Stimulated activated CD8-positive, alpha-beta memory T cell treated with anti-CD3 and anti-CD28 coated beads, Interleukin-15, amount 100 ng/mL, for 4 hours (primary cell): ENCODE data around the gene STAB2.
A peak's percentile ranks its signal among the peaks of the same experiment; 100 is the strongest.

Experiments
- DNase-seq, 2 donors: peaks; one replicate each; pipeline ENCODE4 v3.0.0-alpha.2; 2020; ENCODE audit warnings: low read depth in 2 of 2

Gene STAB2

GRCh38 chr12:103586791-103587370, at the start of gene STAB2:
Gene STAB2, plus strand, starts transcription at chr12:103587273. Its CDS starts 204 bp downstream, at chr12:103587477.
- DNase-seq, result no peak

GRCh38 chr12:103538397-103538796, 48.7 kb upstream of the STAB2 start:
- no peak for DNase-seq

- no peak for DNase-seq
These were observed 46.8 kb upstream of the STAB2 start for GRCh38 chr12:103540319-103540718.

- DNase-seq, result no peak
These were observed 45.0 kb upstream of the STAB2 start for GRCh38 chr12:103542078-103542477.

GRCh38 chr12:103546959-103547358, 40.1 kb upstream of the STAB2 start:
- DNase-seq, result no peak

- no peak for DNase-seq
These were observed 39.7 kb upstream of the STAB2 start for GRCh38 chr12:103547376-103547775.

GRCh38 chr12:103547929-103548328, 39.1 kb upstream of the STAB2 start:
- DNase-seq, result no peak

- peak; percentile 14 to 41 for DNase-seq
These were observed 38.2 kb upstream of the STAB2 start for GRCh38 chr12:103548622-103549601.

GRCh38 chr12:103556890-103557627, 30.0 kb upstream of the STAB2 start:
- no peak for DNase-seq

GRCh38 chr12:103557628-103558010, 29.5 kb upstream of the STAB2 start:
- DNase-seq, result no peak

- DNase-seq, result no peak
These were observed 28.2 kb upstream of the STAB2 start for GRCh38 chr12:103558879-103559278.

- DNase-seq, result no peak
These were observed 26.4 kb upstream of the STAB2 start for GRCh38 chr12:103560604-103561101.

- DNase-seq, result no peak
These were observed 25.9 kb upstream of the STAB2 start for GRCh38 chr12:103561174-103561573.

GRCh38 chr12:103566398-103566797, 20.7 kb upstream of the STAB2 start:
- DNase-seq, result no peak

- DNase-seq, result no peak
These were observed 17.8 kb upstream of the STAB2 start for GRCh38 chr12:103569278-103569677.

GRCh38 chr12:103571286-103571685, 15.8 kb upstream of the STAB2 start:
- no peak for DNase-seq

GRCh38 chr12:103572312-103573045, 14.6 kb upstream of the STAB2 start:
- DNase-seq, result no peak

- no peak for DNase-seq
These were observed 13.9 kb upstream of the STAB2 start for GRCh38 chr12:103573185-103573584.

- DNase-seq, result no peak
These were observed 8.1 kb upstream of the STAB2 start for GRCh38 chr12:103578926-103579325.

- no peak for DNase-seq
These were observed 7.0 kb upstream of the STAB2 start for GRCh38 chr12:103580026-103580425.

- DNase-seq, result no peak
These were observed 4.1 kb upstream of the STAB2 start for GRCh38 chr12:103583008-103583407.
